GM18870 (cell line): ENCODE measurements around the gene ERC2.

ENCODE experiments used
- ATAC-seq: cut with Tn5 transposase; IDR thresholded peaks from one replicate; pipeline ENCODE4 v1.9.1; 2021; ENCODE audit warnings: moderate library complexity; ENCODE audit not compliant: unreplicated experiment

Gene ERC2

GRCh38 chr3:56369914-56370313 is 98.4 kb downstream of the ERC2 start:
- no peak for ATAC-seq

- no peak for ATAC-seq
Measured at GRCh38 chr3:56368846-56369245, 99.4 kb downstream of the ERC2 start.

- ATAC-seq = no peak
Measured at GRCh38 chr3:56366641-56367162, 101.6 kb downstream of the ERC2 start.

- ATAC-seq = no peak
Measured at GRCh38 chr3:56365905-56366640, 102.2 kb downstream of the ERC2 start.

GRCh38 chr3:56364665-56365064 is 103.6 kb downstream of the ERC2 start:
- no peak for ATAC-seq

GRCh38 chr3:56363720-56364119 is 104.5 kb downstream of the ERC2 start:
- ATAC-seq = no peak

- no peak for ATAC-seq
Measured at GRCh38 chr3:56361731-56362130, 106.5 kb downstream of the ERC2 start.

GRCh38 chr3:56357266-56357665 is 111.0 kb downstream of the ERC2 start:
- ATAC-seq = no peak

- no peak for ATAC-seq
Measured at GRCh38 chr3:56356808-56357207, 111.5 kb downstream of the ERC2 start.

GRCh38 chr3:56355570-56356185 is 112.6 kb downstream of the ERC2 start:
- ATAC-seq = no peak

- no peak for ATAC-seq
Measured at GRCh38 chr3:56351537-56351936, 116.7 kb downstream of the ERC2 start.

GRCh38 chr3:56347219-56347871 is 120.9 kb downstream of the ERC2 start:
- no peak for ATAC-seq

- no peak for ATAC-seq
Measured at GRCh38 chr3:56342475-56342874, 125.8 kb downstream of the ERC2 start.

GRCh38 chr3:56339671-56340070 is 128.6 kb downstream of the ERC2 start:
- ATAC-seq = no peak

- no peak for ATAC-seq
Measured at GRCh38 chr3:56339244-56339643, 129.0 kb downstream of the ERC2 start.

- ATAC-seq = no peak
Measured at GRCh38 chr3:56336023-56336422, 132.2 kb downstream of the ERC2 start.

GRCh38 chr3:56324473-56324872 is 143.8 kb downstream of the ERC2 start:
- no peak for ATAC-seq

- ATAC-seq = no peak
Measured at GRCh38 chr3:56323986-56324420, 144.3 kb downstream of the ERC2 start.

- ATAC-seq = no peak
Measured at GRCh38 chr3:56322862-56323261, 145.4 kb downstream of the ERC2 start.

GRCh38 chr3:56321892-56322291 is 146.4 kb downstream of the ERC2 start:
- ATAC-seq = no peak

GRCh38 chr3:56321383-56321782 is 146.9 kb downstream of the ERC2 start:
- ATAC-seq = no peak

- no peak for ATAC-seq
Measured at GRCh38 chr3:56320883-56321282, 147.4 kb downstream of the ERC2 start.
